Muscle layer of duodenum (tissue), 2 donors: ENCODE data around the gene ABLIM1.
A peak's percentile ranks its signal among the peaks of the same experiment; 100 is the strongest.

Experiments used
- H3K27ac ChIP-seq: one replicate; pipeline ENCODE4 v1.7.0; 2013; ENCODE audit warnings: mild to moderate bottlenecking, low read length
- H3K27me3 ChIP-seq: one replicate; pipeline ENCODE4 v1.7.0; 2013; ENCODE audit warnings: low read depth, mild to moderate bottlenecking, control low read depth, low read length
- H3K36me3 ChIP-seq, 2 donors: one replicate each; pipeline ENCODE4 v1.7.0; 2013; ENCODE audit warnings: low read length in 2 of 2, control low read depth in 1 of 2, mild to moderate bottlenecking in 1 of 2; ENCODE audit not compliant: insufficient read depth in 2 of 2, control insufficient read depth in 1 of 2
- H3K4me1 ChIP-seq, 2 donors: one replicate each; pipeline ENCODE4 v1.7.0; 2013; ENCODE audit warnings: low read length in 2 of 2, mild to moderate bottlenecking in 2 of 2, control low read depth in 1 of 2, moderate library complexity in 1 of 2; ENCODE audit not compliant: insufficient read depth in 2 of 2, control insufficient read depth in 1 of 2
- H3K4me3 ChIP-seq, 2 donors: one replicate each; pipeline ENCODE4 v1.7.0; 2013; ENCODE audit warnings: low read length in 2 of 2, low read depth in 1 of 2, mild to moderate bottlenecking in 1 of 2
- H3K9me3 ChIP-seq, 2 donors: one replicate each; pipeline ENCODE4 v1.7.0; 2013; ENCODE audit warnings: low read length in 2 of 2, control low read depth in 1 of 2, mild to moderate bottlenecking in 1 of 2; ENCODE audit not compliant: control insufficient read depth in 1 of 2
- donor health status: healthy.

Gene ABLIM1

DNA sequence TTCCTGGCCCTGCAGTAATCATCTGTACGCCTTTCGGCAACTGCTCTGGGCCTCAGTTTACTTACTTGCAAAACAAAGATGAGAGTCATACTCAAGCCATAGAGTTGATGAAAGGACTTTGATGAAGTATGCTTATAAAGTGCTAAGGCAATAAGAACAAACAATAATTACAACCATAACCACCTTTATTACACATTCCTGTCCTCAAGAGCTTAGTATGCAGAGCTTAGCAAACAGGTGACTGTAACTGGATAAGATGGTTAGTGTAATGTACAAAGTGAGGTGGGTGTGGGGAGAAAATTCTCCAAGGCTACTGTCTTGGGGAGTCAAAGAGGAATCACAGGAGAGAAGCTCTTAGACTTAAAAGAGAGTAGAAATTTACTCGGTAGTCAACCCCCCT is 136.8 kb downstream of the ABLIM1 start:
- no peaks in the 10 kb centered on the region for H3K9me3 ChIP-seq
- H3K4me3 ChIP-seq = no peak overlapping the region
- no peaks in the 10 kb centered on the region for H3K27me3 ChIP-seq
- no peaks in the 10 kb centered on the region for H3K36me3 ChIP-seq
- H3K4me1 ChIP-seq = peaks cover 5 to 14% of the 10 kb centered on the region in 2 donors
- H3K27ac ChIP-seq = no peak overlapping the region

DNA sequence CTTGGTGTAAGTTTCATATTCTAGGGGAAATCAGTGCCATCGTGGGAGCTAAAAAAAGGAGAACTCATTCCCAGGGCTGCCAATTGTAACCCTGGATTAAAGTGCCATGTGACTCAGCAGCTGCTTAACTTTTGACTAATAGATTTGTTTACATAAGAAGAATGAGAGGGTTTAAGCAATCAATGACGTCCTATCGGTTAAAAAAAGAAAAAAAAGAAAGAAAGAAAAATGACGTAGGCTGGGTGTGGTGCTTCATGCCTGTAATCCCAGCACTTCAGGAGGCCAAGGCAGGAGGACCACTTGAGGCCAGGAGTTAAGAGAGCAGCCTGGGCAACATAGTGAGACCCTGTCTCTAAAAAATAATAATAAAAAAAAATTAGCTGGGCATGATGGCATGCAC is 137.6 kb downstream of the ABLIM1 start:
- peak overlapping the region; percentile 90 for H3K27ac ChIP-seq
- peaks cover 5 to 14% of the 10 kb centered on the region in 2 donors for H3K4me1 ChIP-seq
- H3K9me3 ChIP-seq = no peaks in the 10 kb centered on the region
- H3K4me3 ChIP-seq = no peak overlapping the region
- H3K36me3 ChIP-seq = no peaks in the 10 kb centered on the region
- H3K27me3 ChIP-seq = no peaks in the 10 kb centered on the region

DNA sequence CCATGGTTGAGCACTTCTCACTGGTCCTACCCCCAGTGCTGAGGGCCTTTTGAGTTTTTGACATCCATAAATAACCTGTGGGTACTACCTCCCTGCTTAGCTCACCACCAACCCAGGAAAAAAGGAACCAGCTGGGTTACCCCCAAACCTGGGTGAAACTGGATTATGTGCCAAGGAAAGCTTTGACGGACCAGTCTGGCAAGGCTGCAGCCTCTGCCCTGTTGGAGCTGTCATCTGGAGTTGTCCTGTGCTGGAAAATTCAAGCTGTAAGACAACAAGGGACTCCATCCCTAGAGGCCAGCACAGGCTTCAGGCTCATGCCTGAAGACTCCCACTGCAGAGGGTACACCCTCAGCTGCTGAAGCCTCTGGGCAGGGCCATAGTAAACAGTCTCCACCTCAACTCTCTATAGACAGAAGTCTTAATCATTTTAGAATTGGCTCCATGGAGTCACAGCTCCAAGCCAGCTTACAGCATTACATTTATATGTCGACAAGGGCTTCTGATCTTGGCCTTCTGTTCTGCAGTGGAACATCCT is 138.2 kb downstream of the ABLIM1 start:
- Histone ChIP-seq H3K9me3 (no peaks in the 10 kb centered on the region), H3K27me3 (no peaks in the 10 kb centered on the region), H3K27ac (peak overlapping the region; percentile 90), H3K4me1 (peaks cover 5 to 14% of the 10 kb centered on the region in 2 donors), H3K4me3 (peak overlapping the region in 1 of 2 donors; percentile 9), H3K36me3 (no peaks in the 10 kb centered on the region)

DNA sequence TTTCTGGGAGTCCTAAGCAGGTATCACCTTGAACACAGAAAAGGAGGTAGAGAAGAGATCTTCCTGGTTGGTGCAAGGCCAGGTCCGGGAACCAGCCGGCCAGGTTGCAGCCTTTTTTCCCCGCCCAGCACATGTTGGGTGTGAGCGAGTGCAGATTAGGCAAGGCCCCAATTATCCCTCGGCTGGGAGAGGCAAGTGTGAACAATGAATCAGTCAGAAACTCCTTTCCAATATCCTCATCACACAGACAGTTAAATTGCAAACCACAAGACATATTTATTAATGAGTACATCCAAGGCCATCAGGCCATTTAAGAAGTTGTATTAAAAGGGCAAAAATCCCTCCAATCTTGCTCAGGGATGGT is 138.8 kb downstream of the ABLIM1 start:
- Histone ChIP-seq H3K9me3 (no peaks in the 10 kb centered on the region), H3K4me1 (peaks cover 5 to 14% of the 10 kb centered on the region in 2 donors), H3K4me3 (no peak overlapping the region), H3K27me3 (no peaks in the 10 kb centered on the region), H3K36me3 (no peaks in the 10 kb centered on the region), H3K27ac (peak overlapping the region; percentile 90)

DNA sequence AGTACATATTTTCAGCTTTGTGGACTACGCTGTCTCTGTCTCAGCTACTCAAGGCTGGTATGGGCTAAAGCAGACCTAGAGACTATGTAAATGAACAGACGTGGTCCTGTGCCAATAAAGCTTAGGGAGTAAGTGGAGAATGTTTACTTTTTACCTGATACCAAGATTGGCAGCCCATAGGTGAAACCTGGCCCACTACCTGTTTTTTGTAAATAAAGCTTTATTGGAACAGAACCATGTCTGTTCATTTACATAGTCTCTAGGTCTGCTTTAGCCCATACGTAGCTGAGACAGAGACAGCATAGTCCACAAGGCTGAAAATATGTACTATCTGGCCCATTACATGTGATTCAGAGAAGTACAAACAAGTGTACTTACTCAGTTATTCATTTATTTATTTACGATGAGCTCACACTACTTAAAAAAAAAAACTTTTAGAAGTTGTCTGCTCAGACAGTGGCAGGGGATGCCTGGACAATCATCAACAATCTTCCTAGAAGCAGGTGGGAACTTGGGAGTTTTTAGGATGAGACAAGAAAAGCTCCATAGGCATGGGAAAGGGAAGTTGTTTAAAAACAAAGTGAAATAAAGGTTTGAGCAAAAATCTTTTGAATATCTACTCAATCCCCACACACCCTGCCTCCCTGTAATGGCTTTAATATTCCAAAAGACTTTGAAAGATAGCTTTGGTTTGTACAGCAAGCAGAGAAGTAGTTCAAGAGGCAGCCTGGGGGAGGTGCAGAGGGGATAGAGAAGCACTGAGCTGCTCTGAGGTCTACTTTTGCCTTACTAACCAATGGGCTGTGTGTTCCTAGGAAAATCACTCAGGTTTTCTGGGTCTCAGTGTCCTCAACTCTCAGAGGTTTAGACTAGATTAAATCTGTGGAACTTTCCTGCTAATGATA is 139.4 kb downstream of the ABLIM1 start:
- Histone ChIP-seq H3K9me3 (no peaks in the 10 kb centered on the region), H3K27me3 (no peaks in the 10 kb centered on the region), H3K4me3 (no peak overlapping the region), H3K36me3 (no peaks in the 10 kb centered on the region), H3K27ac (peak overlapping the region; percentile 90), H3K4me1 (peaks cover 5 to 14% of the 10 kb centered on the region in 2 donors)

DNA sequence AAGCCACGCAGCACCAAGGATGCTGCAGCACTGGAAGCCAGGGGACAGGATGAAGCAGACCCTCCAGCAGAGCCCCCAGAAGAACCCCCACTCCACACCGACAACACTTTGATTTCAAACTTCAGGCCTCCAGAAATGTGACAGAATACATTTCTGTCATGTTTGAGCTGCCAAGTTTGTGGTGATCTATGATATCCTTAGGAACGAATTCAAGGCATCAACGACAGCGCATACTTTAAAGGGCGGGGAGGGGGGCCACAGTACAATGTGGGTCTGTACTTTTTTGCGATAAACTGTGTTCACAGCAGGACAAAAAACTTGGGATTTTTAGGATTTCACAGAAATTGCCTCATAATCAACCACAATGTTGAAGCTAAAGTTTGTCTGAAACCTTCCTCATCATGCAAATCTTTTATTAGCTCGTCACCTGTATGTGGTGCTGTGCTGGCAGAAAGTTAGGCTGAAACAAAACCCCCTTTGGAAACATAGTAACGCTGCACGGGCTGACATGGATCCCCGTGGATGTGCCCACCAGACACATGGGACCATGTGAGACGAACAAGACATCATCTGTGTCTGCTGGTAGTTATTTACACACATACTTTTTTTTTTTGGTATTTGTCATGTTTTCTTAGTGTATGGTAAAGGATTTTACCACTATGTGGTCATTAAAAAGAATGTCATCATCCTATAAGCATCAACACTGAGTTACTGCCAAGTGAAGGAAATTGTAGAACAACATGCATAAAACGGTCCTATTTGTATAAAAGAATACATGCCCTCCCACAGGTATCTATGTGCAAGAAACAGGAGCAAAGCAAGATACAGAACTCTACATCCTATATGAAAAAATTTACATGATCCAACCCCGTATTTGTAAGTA is 140.5 kb downstream of the ABLIM1 start:
- Histone ChIP-seq H3K4me3 (no peak overlapping the region), H3K4me1 (peaks cover 5 to 14% of the 10 kb centered on the region in 2 donors), H3K27ac (peak overlapping the region; percentile 11), H3K9me3 (no peaks in the 10 kb centered on the region), H3K27me3 (no peaks in the 10 kb centered on the region), H3K36me3 (no peaks in the 10 kb centered on the region)

DNA sequence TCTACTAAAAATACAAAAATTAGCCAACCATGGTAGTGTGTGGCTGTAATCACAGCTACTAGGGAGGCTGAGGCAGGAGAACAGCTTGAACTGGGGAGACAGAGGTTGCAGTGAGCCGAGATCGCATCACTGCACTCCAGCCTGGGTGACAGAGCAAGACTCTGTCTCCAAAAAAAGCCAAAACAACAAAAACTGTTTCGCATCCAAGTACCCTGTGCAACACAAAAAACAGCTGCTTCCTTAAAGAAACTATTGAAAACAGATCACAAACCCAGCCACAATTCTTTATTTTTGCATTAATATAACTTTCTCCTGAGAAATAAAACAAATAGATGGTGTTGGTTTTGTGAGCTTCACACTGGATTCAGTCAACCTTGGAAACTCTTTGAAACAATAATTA is 141.7 kb downstream of the ABLIM1 start:
- peaks cover 5 to 14% of the 10 kb centered on the region in 2 donors for H3K4me1 ChIP-seq
- H3K27ac ChIP-seq = no peak overlapping the region
- no peaks in the 10 kb centered on the region for H3K27me3 ChIP-seq
- H3K36me3 ChIP-seq = no peaks in the 10 kb centered on the region
- H3K9me3 ChIP-seq = no peaks in the 10 kb centered on the region
- no peak overlapping the region for H3K4me3 ChIP-seq

DNA sequence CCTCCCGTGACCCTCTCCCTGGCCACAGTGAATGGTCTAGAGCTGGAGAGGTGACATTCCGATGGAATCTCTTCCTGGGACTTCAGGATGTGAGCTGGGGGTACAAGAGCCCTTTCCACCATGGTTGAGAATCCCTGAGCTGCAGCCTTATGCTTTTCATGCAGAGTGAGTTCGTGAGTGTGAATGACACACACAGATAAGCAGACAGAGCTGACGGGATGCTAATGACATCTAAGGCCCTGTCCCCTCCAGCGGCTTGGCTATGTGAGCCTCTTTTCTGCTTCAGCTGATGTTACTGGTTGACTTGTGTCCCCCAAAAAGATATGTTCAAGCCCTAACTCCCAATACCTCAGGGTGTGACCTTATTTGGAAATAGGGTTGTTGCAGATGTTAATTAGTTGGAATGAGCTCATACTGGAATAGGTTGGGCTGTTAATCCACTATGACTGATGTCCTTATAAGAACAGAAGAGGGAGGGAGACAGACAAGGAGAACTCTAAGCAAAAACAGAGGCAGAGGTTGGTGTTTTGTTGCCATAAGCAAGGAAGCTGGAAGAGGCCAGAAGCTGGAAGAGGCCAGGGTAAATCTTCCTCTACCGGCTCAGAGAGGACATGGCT is 142.7 kb downstream of the ABLIM1 start:
- Histone ChIP-seq H3K4me1 (peaks cover 5 to 14% of the 10 kb centered on the region in 2 donors), H3K36me3 (no peaks in the 10 kb centered on the region), H3K4me3 (no peak overlapping the region), H3K27me3 (no peaks in the 10 kb centered on the region), H3K27ac (no peak overlapping the region), H3K9me3 (no peaks in the 10 kb centered on the region)

DNA sequence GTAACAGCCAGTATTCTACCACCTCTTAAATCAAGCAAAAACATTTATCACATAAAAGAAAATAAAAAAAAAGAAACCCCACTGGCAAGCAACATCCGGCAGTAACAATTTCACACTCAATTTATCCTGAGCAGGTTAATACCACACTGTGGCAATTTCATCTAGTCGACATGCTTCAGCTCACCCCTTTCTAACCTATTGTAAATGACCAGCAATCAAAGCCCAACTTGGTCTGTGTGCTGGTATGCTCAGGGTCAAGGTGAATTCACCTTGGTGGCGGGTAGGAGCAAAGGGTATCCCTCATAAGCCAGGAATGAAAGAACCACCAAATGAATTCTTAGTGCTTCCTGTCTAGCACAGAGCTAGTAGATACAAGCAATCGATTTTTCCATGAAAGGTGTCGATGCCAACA is 144.7 kb downstream of the ABLIM1 start:
- Histone ChIP-seq H3K36me3 (no peaks in the 10 kb centered on the region), H3K27ac (no peak overlapping the region), H3K27me3 (no peaks in the 10 kb centered on the region), H3K4me1 (peaks cover 0 to 5% of the 10 kb centered on the region in 2 donors), H3K9me3 (no peaks in the 10 kb centered on the region), H3K4me3 (no peak overlapping the region)

DNA sequence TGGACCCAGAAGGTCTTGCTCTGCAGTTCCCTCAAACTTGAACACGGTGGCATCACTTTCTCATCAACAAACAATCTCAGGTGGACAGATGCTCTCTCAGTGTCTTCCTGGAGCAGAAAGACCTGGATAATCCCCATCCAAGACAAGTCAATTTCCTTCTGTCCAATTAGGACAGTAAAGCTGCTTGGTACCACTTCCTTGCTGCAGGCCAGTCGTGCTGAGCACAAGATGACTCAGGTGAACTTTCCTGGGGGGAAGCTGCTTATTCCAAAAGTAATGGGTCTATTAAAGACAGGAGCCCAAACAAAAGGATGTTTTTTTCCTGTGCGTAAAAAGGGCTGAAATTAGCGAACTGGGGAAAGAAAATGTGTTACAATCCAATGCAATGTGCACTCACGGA is 146.2 kb downstream of the ABLIM1 start:
- Histone ChIP-seq H3K27ac (no peak overlapping the region), H3K36me3 (no peaks in the 10 kb centered on the region), H3K4me3 (no peak overlapping the region), H3K4me1 (peaks cover 0 to 12% of the 10 kb centered on the region in 2 donors), H3K9me3 (no peaks in the 10 kb centered on the region), H3K27me3 (no peaks in the 10 kb centered on the region)

DNA sequence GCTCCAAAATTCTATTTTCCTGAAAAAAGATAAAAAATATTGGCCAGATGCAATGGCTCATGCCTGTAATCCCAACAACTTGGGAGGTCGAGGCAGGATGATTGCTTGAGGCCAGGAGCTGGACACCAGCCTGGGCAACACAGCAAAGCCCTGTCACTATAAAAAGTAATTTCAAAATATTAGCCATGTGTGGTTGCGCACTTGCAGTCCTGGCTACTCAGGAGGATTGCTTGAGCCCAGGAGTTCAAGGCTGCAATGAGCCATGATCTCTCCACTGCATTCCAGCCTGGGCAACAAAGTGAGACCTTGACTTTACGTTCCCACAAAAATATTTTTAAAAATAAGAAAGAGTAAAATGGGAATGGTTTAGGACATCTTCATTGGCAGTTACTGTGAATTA is 149.7 kb downstream of the ABLIM1 start:
- H3K27ac ChIP-seq = no peak overlapping the region

More for the DNA sequence above, 149.7 kb downstream of the ABLIM1 start:
- H3K27me3 ChIP-seq = no peaks in the 10 kb centered on the region
- no peak overlapping the region for H3K4me3 ChIP-seq
- H3K9me3 ChIP-seq = no peaks in the 10 kb centered on the region
- H3K4me1 ChIP-seq = peaks cover 17 to 23% of the 10 kb centered on the region in 2 donors
- H3K36me3 ChIP-seq = no peaks in the 10 kb centered on the region
